Neuronal stem cell (in vitro differentiated cells): ENCODE measurements around the gene SOCS2.

Experiments used
- DNase-seq: peaks from one replicate; pipeline ENCODE4 v3.0.0-alpha.2; 2013; ENCODE audit warnings: low spot score
- H2AFZ ChIP-seq: one replicate; pipeline ENCODE4 v1.6.1; 2013; ENCODE audit warnings: mild to moderate bottlenecking, low read length, inconsistent platforms
- H2AK5ac ChIP-seq: 2 replicates; pipeline ENCODE4 v1.6.1; 2013; ENCODE audit warnings: low read depth, mild to moderate bottlenecking, inconsistent platforms, low read length, moderate library complexity, mixed read lengths
- H2BK120ac ChIP-seq: 2 replicates; pipeline ENCODE4 v1.6.1; 2013; ENCODE audit warnings: low read depth, mild to moderate bottlenecking, inconsistent platforms, low read length, moderate library complexity, mixed read lengths
- H2BK12ac ChIP-seq: one replicate; pipeline ENCODE4 v1.6.1; 2013; ENCODE audit warnings: low read length, inconsistent platforms
- H2BK15ac ChIP-seq: 2 replicates; pipeline ENCODE4 v1.6.1; 2013; ENCODE audit warnings: mild to moderate bottlenecking, low read length, inconsistent platforms, mixed read lengths
- H2BK5ac ChIP-seq: one replicate; pipeline ENCODE4 v1.6.1; 2013; ENCODE audit warnings: inconsistent platforms, mild to moderate bottlenecking, low read length, moderate library complexity
- H3K14ac ChIP-seq: one replicate; pipeline ENCODE4 v1.6.1; 2013; ENCODE audit warnings: low read length, inconsistent platforms
- H3K18ac ChIP-seq: 2 replicates; pipeline ENCODE4 v1.6.1; 2013; ENCODE audit warnings: low read length, inconsistent platforms
- H3K23ac ChIP-seq: 2 replicates; pipeline ENCODE4 v1.6.1; 2013; ENCODE audit warnings: low read depth, mild to moderate bottlenecking, mixed read lengths, low read length, inconsistent platforms; ENCODE audit not compliant: poor library complexity
- H3K27ac ChIP-seq: replicated peaks from 3 replicates; pipeline ENCODE4 v1.5.1; 2013; ENCODE audit warnings: low read length, inconsistent platforms
- H3K27me3 ChIP-seq, 3 experiments: 2 replicates each; pipeline ENCODE4 v1.6.1; 2013; ENCODE audit warnings: low read length in 3 of 3, mild to moderate bottlenecking in 2 of 3, inconsistent platforms in 1 of 3, low read depth in 1 of 3, mixed read lengths in 1 of 3, moderate library complexity in 1 of 3; ENCODE audit not compliant: control insufficient read depth in 3 of 3, insufficient read depth in 3 of 3
- H3K36me3 ChIP-seq, 2 donors: replicated peaks in 1 of 2; 2 replicates each; pipeline ENCODE4 v1.6.1; 2013; ENCODE audit warnings: low read length in 2 of 2; ENCODE audit not compliant: control insufficient read depth in 2 of 2, insufficient read depth in 2 of 2
- H3K4ac ChIP-seq: 2 replicates; pipeline ENCODE4 v1.6.1; 2013; ENCODE audit warnings: inconsistent platforms, mild to moderate bottlenecking, low read length, moderate library complexity
- H3K4me1 ChIP-seq, 2 donors: 1 replicate in 1 of 2; 2 replicates in 1 of 2; pipeline ENCODE4 v1.6.1; 2013; ENCODE audit warnings: low read length in 2 of 2, low read depth in 1 of 2; ENCODE audit not compliant: control insufficient read depth in 2 of 2, insufficient read depth in 1 of 2
- H3K4me2 ChIP-seq: one replicate; pipeline ENCODE4 v1.6.1; 2013; ENCODE audit warnings: mild to moderate bottlenecking, low read length, inconsistent platforms; ENCODE audit not compliant: insufficient read depth, poor library complexity, severe bottlenecking
- H3K4me3 ChIP-seq, 2 donors: 2 replicates each; pipeline ENCODE4 v1.5.1; 2013; ENCODE audit warnings: low read length in 2 of 2, mild to moderate bottlenecking in 2 of 2, inconsistent platforms in 1 of 2, moderate library complexity in 1 of 2
- H3K79me1 ChIP-seq: one replicate; pipeline ENCODE4 v1.6.1; 2013; ENCODE audit warnings: low read depth, mild to moderate bottlenecking, inconsistent platforms, low read length, moderate library complexity
- H3K9ac ChIP-seq: one replicate; pipeline ENCODE4 v1.6.1; 2013; ENCODE audit warnings: mild to moderate bottlenecking, low read depth, low read length, inconsistent platforms; ENCODE audit not compliant: poor library complexity
- H3K9me3 ChIP-seq, 2 donors: replicated peaks in 1 of 2; 2 replicates each; pipeline versions ENCODE3 to v1.6.1; 2013; ENCODE audit warnings: low read length in 2 of 2, mild to moderate bottlenecking in 2 of 2, inconsistent platforms in 1 of 2, low read depth in 1 of 2, mixed read lengths in 1 of 2, moderate library complexity in 1 of 2; ENCODE audit not compliant: control insufficient read depth in 2 of 2, insufficient read depth in 1 of 2
- H4K8ac ChIP-seq: one replicate; pipeline ENCODE4 v1.6.1; 2013; ENCODE audit warnings: low read depth, mild to moderate bottlenecking, inconsistent platforms, low read length, moderate library complexity
- H4K91ac ChIP-seq: one replicate; pipeline ENCODE4 v1.6.1; 2013; ENCODE audit warnings: low read length, low read depth, mild to moderate bottlenecking, inconsistent platforms; ENCODE audit not compliant: poor library complexity
- WGBS, 2 donors: extraction: QIAGEN DNeasy Blood & Tissue Kit; methylation state at CpG; one replicate each; pipeline ENCODE4 v1.1.7; 2013; ENCODE audit warnings: missing lambda C conversion rate in 2 of 2, mixed read lengths in 1 of 2; ENCODE audit not compliant: insufficient read length in 2 of 2, insufficient replicate concordance in 1 of 2; ENCODE audit errors: extremely low coverage in 2 of 2; 5-methylcytosine and 5-hydroxymethylcytosine counted together

Gene SOCS2

GRCh38 chr12:93587611-93588010 lies 15.1 kb downstream of the SOCS2 start:
- no peak overlapping the region for H2BK5ac ChIP-seq
- H3K18ac ChIP-seq, result no peak overlapping the region
- H3K9me3 ChIP-seq, result no peaks in the 10 kb centered on the region
- H2AFZ ChIP-seq, result no peak overlapping the region
- H3K4me3 ChIP-seq, result no peak overlapping the region
- no CpG with 5 or more reads among the region's 5 CpGs for WGBS, 2 donors
- H3K79me1 ChIP-seq, result no peaks in the 10 kb centered on the region
- no peak overlapping the region for H4K8ac ChIP-seq
- H3K36me3 ChIP-seq, result no peaks in the 10 kb centered on the region
- H2BK15ac ChIP-seq, result no peak overlapping the region
- no peak overlapping the region for H3K14ac ChIP-seq
- no peak overlapping the region for H2BK12ac ChIP-seq
- H3K4ac ChIP-seq, result no peak overlapping the region
- peaks cover 5 to 7% of the 10 kb centered on the region in 2 donors for H3K4me1 ChIP-seq
- no peak overlapping the region for H2AK5ac ChIP-seq
- H3K9ac ChIP-seq, result no peak overlapping the region
- H2BK120ac ChIP-seq, result no peak overlapping the region
- H3K27me3 ChIP-seq, result peaks cover 0 to 12% (median 2%) of the 10 kb centered on the region in 3 experiments
- no peak overlapping the region for H3K23ac ChIP-seq
- no peak overlapping the region for H3K27ac ChIP-seq
- no peak for DNase-seq
- no peak overlapping the region for H3K4me2 ChIP-seq
- no peak overlapping the region for H4K91ac ChIP-seq

GRCh38 chr12:93589081-93589480 lies 16.6 kb downstream of the SOCS2 start:
- Histone ChIP-seq H4K8ac (no peak overlapping the region), H2BK15ac (no peak overlapping the region), H3K4ac (no peak overlapping the region), H2BK120ac (no peak overlapping the region), H3K27me3 (peaks cover 0 to 13% (median 2%) of the 10 kb centered on the region in 3 experiments), H2AK5ac (no peak overlapping the region), H3K36me3 (no peaks in the 10 kb centered on the region), H3K9me3 (no peaks in the 10 kb centered on the region), H2BK5ac (no peak overlapping the region), H3K23ac (no peak overlapping the region), H3K4me2 (no peak overlapping the region), H2AFZ (no peak overlapping the region), H3K18ac (no peak overlapping the region), H3K9ac (no peak overlapping the region), H4K91ac (no peak overlapping the region), H3K79me1 (no peaks in the 10 kb centered on the region), H3K4me3 (no peak overlapping the region), H3K27ac (no peak overlapping the region), H2BK12ac (no peak overlapping the region), H3K4me1 (peaks cover 5 to 10% of the 10 kb centered on the region in 2 donors), H3K14ac (no peak overlapping the region)
- no CpG with 5 or more reads among the region's 2 CpGs for WGBS, 2 donors
- no peak for DNase-seq

- H3K4ac ChIP-seq, result no peak overlapping the region
These were observed 18.8 kb downstream of the SOCS2 start for GRCh38 chr12:93591137-93591868.

GRCh38 chr12:93592641-93593406 lies 20.3 kb downstream of the SOCS2 start:
- no peak overlapping the region for H2BK120ac ChIP-seq
- no peak overlapping the region for H3K4ac ChIP-seq
- peaks cover 5 to 10% of the 10 kb centered on the region in 2 donors for H3K4me1 ChIP-seq
- H2BK5ac ChIP-seq, result no peak overlapping the region
- H3K4me2 ChIP-seq, result no peak overlapping the region
- no peak overlapping the region for H3K23ac ChIP-seq
- no peaks in the 10 kb centered on the region for H3K9me3 ChIP-seq
- no peak overlapping the region for H3K14ac ChIP-seq
- peaks cover 0 to 13% (median 2%) of the 10 kb centered on the region in 3 experiments for H3K27me3 ChIP-seq
- H2BK12ac ChIP-seq, result no peak overlapping the region
- no peak overlapping the region for H2AFZ ChIP-seq
- no peak overlapping the region for H2AK5ac ChIP-seq
- H4K91ac ChIP-seq, result no peak overlapping the region
- no peak overlapping the region for H3K4me3 ChIP-seq
- DNase-seq, result no peak
- H4K8ac ChIP-seq, result no peak overlapping the region
- no peaks in the 10 kb centered on the region for H3K79me1 ChIP-seq
- H3K9ac ChIP-seq, result no peak overlapping the region
- no peaks in the 10 kb centered on the region for H3K36me3 ChIP-seq
- no CpG with 5 or more reads among the region's 6 CpGs for WGBS, 2 donors
- H3K18ac ChIP-seq, result no peak overlapping the region
- H3K27ac ChIP-seq, result no peak overlapping the region
- H2BK15ac ChIP-seq, result no peak overlapping the region

More at GRCh38 chr12:93591137-93591868, 18.8 kb downstream of the SOCS2 start:
- Histone ChIP-seq H3K27ac (no peak overlapping the region), H3K9ac (no peak overlapping the region), H3K18ac (no peak overlapping the region), H2BK5ac (no peak overlapping the region), H3K27me3 (peaks cover 0 to 13% (median 2%) of the 10 kb centered on the region in 3 experiments), H2BK120ac (no peak overlapping the region), H3K79me1 (no peaks in the 10 kb centered on the region), H3K14ac (peak overlapping the region; percentile 21), H3K36me3 (no peaks in the 10 kb centered on the region), H2AFZ (peak overlapping the region; percentile 97), H2BK15ac (no peak overlapping the region), H4K8ac (no peak overlapping the region), H2AK5ac (no peak overlapping the region), H3K4me3 (peak overlapping the region; percentile 54 to 61), H3K23ac (peak overlapping the region; percentile 25), H3K4me2 (peak overlapping the region; percentile 46), H3K4me1 (peaks cover 5 to 10% of the 10 kb centered on the region in 2 donors), H4K91ac (no peak overlapping the region), H2BK12ac (no peak overlapping the region), H3K9me3 (no peaks in the 10 kb centered on the region)
- DNase-seq, result no peak
- no CpG with 5 or more reads among the region's 37 CpGs for WGBS, 2 donors
